Measurements from ENCODE around the gene WEE1.
"Not testable (repeated sequence)": the region's sequence is repeated elsewhere in the genome, so short reads cannot be mapped to it uniquely, and the experiment has no call there.

WEE1 gene

DNA sequence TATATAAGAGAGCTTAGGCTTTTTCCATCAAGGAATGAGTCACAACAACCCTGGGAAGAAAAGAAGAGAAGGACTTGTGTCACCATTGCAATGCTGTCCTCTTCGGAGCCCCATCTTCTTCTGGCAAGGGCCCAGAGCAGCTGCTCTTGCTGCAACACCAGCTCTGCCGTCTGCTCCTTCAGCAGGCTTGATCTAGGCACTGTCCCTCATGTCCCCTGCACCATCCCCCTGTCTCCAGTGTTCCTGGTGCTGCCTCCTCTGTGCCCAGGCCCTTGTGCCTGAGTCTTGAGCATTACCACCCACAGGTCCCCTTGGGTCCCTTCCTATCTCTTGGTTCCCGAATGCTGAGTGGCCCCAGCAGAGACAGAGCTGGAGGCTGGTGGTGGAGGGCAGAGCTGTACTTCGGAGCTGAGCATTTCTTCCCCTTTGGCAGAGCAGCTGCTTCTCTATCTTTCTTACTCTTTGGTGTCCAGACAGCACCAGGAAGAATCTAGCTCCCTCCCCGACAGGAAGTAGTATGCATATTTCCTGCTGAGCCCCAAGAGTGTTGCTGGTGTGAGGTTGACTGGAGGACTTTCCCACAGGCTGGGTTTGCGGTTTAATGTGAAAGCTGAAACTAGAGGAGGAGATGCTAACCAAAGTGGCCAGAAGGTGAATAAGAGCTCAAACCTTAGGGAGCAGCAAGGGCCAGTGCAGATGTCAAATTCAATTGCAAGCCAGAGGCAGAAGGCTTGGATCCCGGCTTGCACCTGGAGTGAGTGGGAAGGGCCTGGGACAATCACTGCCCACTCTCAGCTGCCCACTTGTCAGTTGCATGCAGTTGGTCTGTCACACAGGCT is 27.8 kb downstream of the WEE1 start:
- Histone ChIP-seq H3K9me3 (ENCODE audit: control insufficient read depth, low read length) (no peaks in the 10 kb centered on the region), H3K4me1 (ENCODE audit: control insufficient read depth, insufficient read depth, low read length) (peaks cover 7% of the 10 kb centered on the region), H3K9ac (ENCODE audit: low read length) (no peak overlapping the region), H3K27me3 (replicated peaks; ENCODE audit: control insufficient read depth, insufficient read depth, low read length) (no peaks in the 10 kb centered on the region), H3K4me3 (ENCODE audit: low read length) (no peak overlapping the region), H3K36me3 (ENCODE audit: control insufficient read depth, insufficient read depth, low read length, severe bottlenecking) (no peaks in the 10 kb centered on the region)
- DNase-seq (ENCODE audit: low read depth) = no peak

DNA sequence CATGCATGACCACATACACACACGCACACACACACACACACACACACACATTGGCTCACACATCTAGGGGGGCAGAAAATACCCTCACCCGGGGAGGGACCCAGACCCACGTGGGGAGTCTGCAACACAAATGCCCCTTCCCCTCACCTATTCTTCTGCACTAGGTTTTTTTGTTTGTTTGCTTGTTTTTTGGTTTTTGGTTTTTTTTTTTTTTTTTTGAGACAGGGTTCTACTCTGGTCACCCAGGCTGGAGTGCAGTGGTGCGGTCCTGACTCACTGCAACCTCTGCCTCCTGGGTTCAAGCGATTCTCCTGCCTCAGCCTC is 28.4 kb downstream of the WEE1 start:
- Histone ChIP-seq H3K9me3 (ENCODE audit: control insufficient read depth, low read length) (no peaks in the 10 kb centered on the region), H3K4me1 (ENCODE audit: control insufficient read depth, insufficient read depth, low read length) (peaks cover 7% of the 10 kb centered on the region), H3K36me3 (ENCODE audit: control insufficient read depth, insufficient read depth, low read length, severe bottlenecking) (no peaks in the 10 kb centered on the region), H3K27me3 (replicated peaks; ENCODE audit: control insufficient read depth, insufficient read depth, low read length) (no peaks in the 10 kb centered on the region), H3K4me3 (ENCODE audit: low read length) (no peak overlapping the region), H3K9ac (ENCODE audit: low read length) (no peak overlapping the region)
- DNase-seq (ENCODE audit: low read depth) = no peak

DNA sequence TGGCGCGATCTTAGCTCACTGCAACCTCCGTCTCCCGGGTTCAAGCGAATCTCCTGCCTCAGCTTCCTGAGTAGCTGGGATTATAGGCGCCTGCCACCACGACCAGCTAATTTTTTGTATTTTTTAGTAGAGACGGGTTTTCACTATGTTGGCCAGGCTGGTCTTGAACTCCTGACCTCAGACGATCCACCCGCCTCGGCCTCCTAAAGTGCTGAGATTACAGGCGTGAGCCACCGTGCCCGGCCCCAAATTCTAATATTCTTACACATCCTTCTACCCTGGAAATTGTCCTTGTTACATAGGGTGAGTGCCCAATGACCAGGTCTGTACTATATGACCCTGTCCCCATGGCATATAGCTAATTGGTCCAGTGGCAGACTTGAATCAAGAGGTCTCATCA is 29.7 kb downstream of the WEE1 start:
- H3K4me3 ChIP-seq (ENCODE audit: low read length); H3K9me3 ChIP-seq (ENCODE audit: control insufficient read depth, low read length); H3K27me3 ChIP-seq (replicated peaks; ENCODE audit: control insufficient read depth, insufficient read depth, low read length); H3K36me3 ChIP-seq (ENCODE audit: control insufficient read depth, insufficient read depth, low read length, severe bottlenecking); H3K9ac ChIP-seq (ENCODE audit: low read length); H3K4me1 ChIP-seq (ENCODE audit: control insufficient read depth, insufficient read depth, low read length); DNase-seq (ENCODE audit: low read depth): not testable (repeated sequence)

DNA sequence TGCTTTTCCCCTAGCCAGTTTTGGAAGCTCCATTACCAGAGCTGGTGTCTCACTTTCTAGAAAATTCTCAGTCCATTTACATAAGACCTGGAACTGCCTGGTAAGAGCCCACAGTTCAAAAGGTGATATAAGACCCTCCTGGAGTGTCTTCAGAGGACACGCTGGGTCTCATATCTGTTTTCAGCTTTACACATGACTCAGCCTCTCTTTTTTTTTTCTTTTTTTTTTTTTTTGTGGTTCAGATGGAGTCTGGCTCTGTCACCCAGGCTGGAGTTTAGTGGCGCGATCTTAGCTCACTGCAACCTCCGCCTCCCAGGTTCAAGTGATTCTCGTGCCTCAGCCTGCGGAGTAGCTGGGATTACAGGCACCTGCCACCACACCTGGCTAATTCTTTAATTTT is 30.7 kb downstream of the WEE1 start:
- no peak for DNase-seq (ENCODE audit: low read depth)
- Histone ChIP-seq H3K27me3 (replicated peaks; ENCODE audit: control insufficient read depth, insufficient read depth, low read length) (no peaks in the 10 kb centered on the region), H3K36me3 (ENCODE audit: control insufficient read depth, insufficient read depth, low read length, severe bottlenecking) (no peaks in the 10 kb centered on the region), H3K9me3 (ENCODE audit: control insufficient read depth, low read length) (no peaks in the 10 kb centered on the region), H3K4me3 (ENCODE audit: low read length) (no peak overlapping the region), H3K9ac (ENCODE audit: low read length) (no peak overlapping the region), H3K4me1 (ENCODE audit: control insufficient read depth, insufficient read depth, low read length) (peaks cover 7% of the 10 kb centered on the region)

DNA sequence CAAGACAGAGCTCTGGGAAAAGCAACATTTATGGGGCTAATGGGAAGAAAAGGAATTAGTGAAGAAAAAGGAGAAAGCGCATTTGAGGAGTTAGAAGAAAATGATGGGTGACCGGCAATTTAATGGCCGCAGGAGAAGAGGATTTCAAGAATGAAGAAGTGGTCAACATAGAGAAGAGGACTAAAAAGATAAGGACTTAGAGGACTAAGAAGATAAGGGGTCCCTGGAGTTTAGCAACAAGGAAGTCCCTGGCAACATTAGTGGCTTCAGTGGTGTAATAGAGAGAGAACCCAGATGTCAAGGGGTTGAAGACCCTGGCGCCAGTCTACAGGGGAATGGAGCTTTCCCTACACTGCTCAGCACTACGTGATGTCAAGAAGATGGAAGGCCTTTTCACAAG is 32.3 kb downstream of the WEE1 start:
- Histone ChIP-seq H3K4me1 (ENCODE audit: control insufficient read depth, insufficient read depth, low read length) (peaks cover 7% of the 10 kb centered on the region), H3K27me3 (replicated peaks; ENCODE audit: control insufficient read depth, insufficient read depth, low read length) (no peaks in the 10 kb centered on the region), H3K36me3 (ENCODE audit: control insufficient read depth, insufficient read depth, low read length, severe bottlenecking) (no peaks in the 10 kb centered on the region), H3K9me3 (ENCODE audit: control insufficient read depth, low read length) (no peaks in the 10 kb centered on the region), H3K4me3 (ENCODE audit: low read length) (no peak overlapping the region), H3K9ac (ENCODE audit: low read length) (no peak overlapping the region)
- DNase-seq (ENCODE audit: low read depth) = no peak

DNA sequence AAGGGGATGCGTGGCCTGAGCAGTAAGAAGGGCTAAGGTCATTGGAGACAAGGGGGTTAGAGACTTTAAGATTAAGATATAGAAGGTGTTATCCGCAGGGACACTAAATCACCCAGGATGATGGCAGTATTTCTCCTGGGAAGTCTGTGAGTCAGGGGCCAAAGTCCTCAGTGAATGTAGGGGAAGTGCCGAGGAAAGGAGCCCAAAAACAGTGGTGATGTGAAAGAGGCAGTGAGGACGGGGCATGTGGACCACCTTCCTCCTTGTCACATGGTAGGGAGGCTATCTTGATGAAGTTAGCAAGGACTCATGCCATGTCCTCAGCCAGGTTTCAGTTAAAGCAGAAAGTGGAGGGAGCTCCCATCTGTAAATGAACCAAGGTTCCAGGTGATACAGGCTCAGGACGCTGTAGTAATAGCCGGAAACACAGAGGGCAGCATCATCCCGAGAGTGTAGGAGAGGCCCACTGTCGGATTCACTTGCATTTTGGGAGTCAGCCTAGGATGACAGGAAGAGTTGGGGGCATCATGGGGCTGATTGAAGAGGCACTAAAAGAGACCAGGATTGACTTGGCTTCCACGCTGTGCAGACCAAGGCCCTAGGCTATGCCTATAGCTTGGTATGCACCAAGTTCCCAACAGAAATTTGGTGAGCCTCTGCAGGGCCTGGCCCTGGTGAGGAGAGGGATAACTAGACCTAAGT is 33.5 kb downstream of the WEE1 start:
- Histone ChIP-seq H3K9ac (ENCODE audit: low read length) (no peak overlapping the region), H3K27me3 (replicated peaks; ENCODE audit: control insufficient read depth, insufficient read depth, low read length) (no peaks in the 10 kb centered on the region), H3K36me3 (ENCODE audit: control insufficient read depth, insufficient read depth, low read length, severe bottlenecking) (no peaks in the 10 kb centered on the region), H3K4me1 (ENCODE audit: control insufficient read depth, insufficient read depth, low read length) (peaks cover 1% of the 10 kb centered on the region), H3K9me3 (ENCODE audit: control insufficient read depth, low read length) (no peaks in the 10 kb centered on the region), H3K4me3 (ENCODE audit: low read length) (no peak overlapping the region)
- DNase-seq (ENCODE audit: low read depth) = no peak

DNA sequence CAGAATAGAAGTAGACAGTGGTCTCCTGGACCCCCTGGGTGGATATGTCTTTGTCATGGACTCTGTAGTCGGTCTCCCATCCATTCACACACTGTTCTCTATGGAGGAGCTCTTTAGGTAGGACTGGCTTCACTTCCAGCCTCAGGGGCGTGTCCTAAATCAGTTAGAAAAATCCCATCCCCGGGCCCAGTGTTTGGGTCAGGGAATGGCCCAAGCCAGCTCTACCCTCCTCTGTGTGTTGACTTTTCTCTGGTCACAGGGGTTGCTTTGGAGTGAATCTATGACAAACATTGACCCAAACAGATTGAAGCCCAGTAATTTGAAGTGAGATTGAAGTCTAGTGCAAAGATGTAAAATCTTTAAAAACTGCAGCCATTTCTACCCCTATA is 34.0 kb downstream of the WEE1 start:
- Histone ChIP-seq H3K9me3 (ENCODE audit: control insufficient read depth, low read length) (no peaks in the 10 kb centered on the region), H3K36me3 (ENCODE audit: control insufficient read depth, insufficient read depth, low read length, severe bottlenecking) (no peaks in the 10 kb centered on the region), H3K4me1 (ENCODE audit: control insufficient read depth, insufficient read depth, low read length) (peaks cover 7% of the 10 kb centered on the region), H3K9ac (ENCODE audit: low read length) (no peak overlapping the region), H3K27me3 (replicated peaks; ENCODE audit: control insufficient read depth, insufficient read depth, low read length) (no peaks in the 10 kb centered on the region), H3K4me3 (ENCODE audit: low read length) (no peak overlapping the region)
- DNase-seq (ENCODE audit: low read depth) = no peak

DNA sequence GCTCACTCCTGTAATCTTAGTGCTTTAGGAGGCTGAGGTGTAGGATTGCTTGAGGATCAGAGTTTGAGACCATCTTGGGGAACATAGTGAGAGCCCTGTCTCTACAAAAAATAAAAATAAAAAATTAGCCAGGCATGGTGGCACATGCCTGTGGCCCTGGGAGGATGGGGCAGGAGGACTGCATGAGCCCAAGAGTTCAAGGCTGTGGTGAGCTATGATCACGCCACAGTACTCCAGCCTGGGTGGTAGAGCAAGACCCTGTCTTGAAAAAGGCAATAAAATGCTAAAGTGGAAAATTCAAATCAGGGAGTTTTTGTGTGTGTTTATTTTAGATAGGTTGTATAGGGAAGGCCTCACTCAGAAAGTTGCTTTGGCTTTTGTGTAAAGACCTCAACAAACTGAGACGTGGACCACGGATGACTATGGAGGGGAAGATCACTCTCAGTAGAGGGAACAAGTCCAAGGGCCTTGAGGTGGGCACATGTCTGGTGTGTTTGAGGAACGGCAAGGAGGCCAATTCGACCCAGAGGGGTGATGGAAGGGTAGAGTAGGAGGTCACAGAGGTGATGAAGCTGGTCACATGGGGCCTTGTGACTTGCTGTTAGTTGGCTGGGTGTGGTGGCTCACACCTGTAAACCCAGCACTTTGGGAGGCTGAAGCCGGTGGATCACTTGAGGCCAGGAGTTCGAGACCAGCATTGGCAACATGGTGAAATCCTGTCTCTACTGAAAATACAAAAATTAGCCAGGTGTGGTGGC is 35.7 kb downstream of the WEE1 start:
- DNase-seq (ENCODE audit: low read depth) = no peak
- no peaks in the 10 kb centered on the region for H3K27me3 ChIP-seq (replicated peaks; ENCODE audit: control insufficient read depth, insufficient read depth, low read length)
- H3K4me3 ChIP-seq (ENCODE audit: low read length) = no peak overlapping the region
- H3K9ac ChIP-seq (ENCODE audit: low read length) = no peak overlapping the region
- peaks cover 19% of the 10 kb centered on the region for H3K4me1 ChIP-seq (ENCODE audit: control insufficient read depth, insufficient read depth, low read length)
- H3K9me3 ChIP-seq (ENCODE audit: control insufficient read depth, low read length) = no peaks in the 10 kb centered on the region
- no peaks in the 10 kb centered on the region for H3K36me3 ChIP-seq (ENCODE audit: control insufficient read depth, insufficient read depth, low read length, severe bottlenecking)

DNA sequence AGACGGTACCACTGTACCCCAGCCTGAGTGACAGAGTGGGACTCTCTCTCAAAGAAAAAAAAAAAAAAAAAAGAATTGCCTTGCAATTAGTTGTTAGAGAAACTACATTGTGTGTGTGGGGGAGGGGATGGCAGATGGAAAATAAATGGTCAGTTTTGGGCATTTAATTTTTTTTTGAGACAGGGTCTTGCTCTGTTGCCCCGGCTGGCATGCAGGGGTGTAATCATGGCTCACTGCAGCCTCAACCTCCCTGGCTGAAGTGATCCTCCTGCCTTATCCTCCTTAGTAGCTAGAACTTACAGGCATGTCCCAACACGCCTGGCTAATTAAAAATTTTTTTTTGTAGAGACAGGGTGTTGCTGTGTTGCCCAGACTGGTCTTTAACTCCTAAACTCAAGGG is 36.4 kb downstream of the WEE1 start:
- Histone ChIP-seq H3K4me3 (ENCODE audit: low read length) (no peak overlapping the region), H3K9ac (ENCODE audit: low read length) (no peak overlapping the region), H3K27me3 (replicated peaks; ENCODE audit: control insufficient read depth, insufficient read depth, low read length) (no peaks in the 10 kb centered on the region), H3K9me3 (ENCODE audit: control insufficient read depth, low read length) (no peaks in the 10 kb centered on the region), H3K36me3 (ENCODE audit: control insufficient read depth, insufficient read depth, low read length, severe bottlenecking) (no peaks in the 10 kb centered on the region), H3K4me1 (ENCODE audit: control insufficient read depth, insufficient read depth, low read length) (peaks cover 23% of the 10 kb centered on the region)
- DNase-seq (ENCODE audit: low read depth) = no peak

DNA sequence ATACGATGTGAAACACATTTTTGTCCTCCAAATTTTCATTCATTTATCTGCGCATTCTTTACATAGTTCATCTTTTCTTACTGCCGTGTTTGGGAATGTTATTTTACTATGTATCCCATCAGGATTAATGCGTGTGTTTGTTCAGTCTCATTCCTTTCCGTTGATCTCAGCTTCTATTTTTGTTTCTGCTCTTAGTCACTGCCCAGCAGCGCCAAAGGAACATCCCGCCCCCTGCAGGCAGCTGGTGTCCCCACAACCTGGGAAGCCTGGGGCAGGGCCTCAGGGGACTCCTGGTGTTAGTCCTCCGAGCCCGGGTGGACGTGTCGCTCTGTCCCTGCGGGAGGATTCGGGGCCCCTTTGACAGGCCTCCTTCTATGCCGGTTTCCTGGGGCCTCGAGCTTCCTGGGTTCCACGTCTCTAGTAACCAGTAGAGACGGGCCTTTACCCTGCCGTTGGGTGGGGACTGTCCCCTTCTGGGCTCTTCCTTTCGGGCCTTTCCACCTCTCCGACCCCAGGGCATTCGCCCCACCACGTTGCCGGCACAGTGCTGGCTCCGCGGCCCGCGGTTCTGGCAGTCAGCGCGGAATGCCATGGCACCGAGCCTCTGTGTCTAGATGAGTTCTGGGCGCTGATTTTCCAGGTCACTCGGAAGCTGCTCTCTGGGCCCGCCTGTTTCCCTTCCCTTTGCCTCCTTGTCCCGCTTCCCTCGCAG is 39.8 kb downstream of the WEE1 start:
- peak overlapping the region; percentile 80 for H3K4me3 ChIP-seq (ENCODE audit: low read length)

More for the DNA sequence above, 39.8 kb downstream of the WEE1 start:
- peak; percentile 99 for DNase-seq (ENCODE audit: low read depth)
- H3K4me1 ChIP-seq (ENCODE audit: control insufficient read depth, insufficient read depth, low read length) = peaks cover 43% of the 10 kb centered on the region
- no peaks in the 10 kb centered on the region for H3K27me3 ChIP-seq (replicated peaks; ENCODE audit: control insufficient read depth, insufficient read depth, low read length)
- peak overlapping the region; percentile 96 for H3K9ac ChIP-seq (ENCODE audit: low read length)
- H3K9me3 ChIP-seq (ENCODE audit: control insufficient read depth, low read length) = no peaks in the 10 kb centered on the region
- no peaks in the 10 kb centered on the region for H3K36me3 ChIP-seq (ENCODE audit: control insufficient read depth, insufficient read depth, low read length, severe bottlenecking)
